Measurements from ENCODE around the gene ANKRD13B. TPM values are rescaled to one million over a fixed set of nuclear protein-coding genes. Genes with fewer than 3 reads are reported as not detected.

Gene ANKRD13B
- total RNA-seq, 1 donor from 2014 or later, result 2.8 TPM

GRCh38 chr17:29560316-29560715, 32.6 kb upstream of the ANKRD13B start:
- H4K20me1 ChIP-seq (ENCODE audit: low read depth), result peaks cover 1% of the 10 kb centered on the region
- H3K4me1 ChIP-seq, result peaks cover under 1% of the 10 kb centered on the region
- H3F3A ChIP-seq (ENCODE audit: low read depth), result peaks cover 10% of the 10 kb centered on the region
- H3K36me3 Mint-ChIP-seq, result no peaks in the 10 kb centered on the region
- H3K9ac ChIP-seq, result no peak overlapping the region
- H3K79me2 ChIP-seq (ENCODE audit: low read depth), result no peaks in the 10 kb centered on the region
- H3K4me1 Mint-ChIP-seq, result no peaks in the 10 kb centered on the region
- H3K27ac ChIP-seq, result no peak overlapping the region
- peaks cover 15% of the 10 kb centered on the region for H3K27me3 ChIP-seq
- no peak overlapping the region for H2AFZ ChIP-seq (replicated peaks)
- H3K9me3 Mint-ChIP-seq, result no peaks in the 10 kb centered on the region
- no peak overlapping the region for H3K4me2 ChIP-seq
- no peak overlapping the region for H3K4me3 Mint-ChIP-seq
- H3K36me3 ChIP-seq, result no peaks in the 10 kb centered on the region
- no peaks in the 10 kb centered on the region for H3K9me3 ChIP-seq (ENCODE audit: low read depth)
- TF ChIP-seq EZH2phosphoT487 (IDR thresholded peaks at IDR 0.05) (no peak), EZH2 (IDR thresholded peaks at IDR 0.05) (no peak)
- TF ChIP-seq, protein P1, sequence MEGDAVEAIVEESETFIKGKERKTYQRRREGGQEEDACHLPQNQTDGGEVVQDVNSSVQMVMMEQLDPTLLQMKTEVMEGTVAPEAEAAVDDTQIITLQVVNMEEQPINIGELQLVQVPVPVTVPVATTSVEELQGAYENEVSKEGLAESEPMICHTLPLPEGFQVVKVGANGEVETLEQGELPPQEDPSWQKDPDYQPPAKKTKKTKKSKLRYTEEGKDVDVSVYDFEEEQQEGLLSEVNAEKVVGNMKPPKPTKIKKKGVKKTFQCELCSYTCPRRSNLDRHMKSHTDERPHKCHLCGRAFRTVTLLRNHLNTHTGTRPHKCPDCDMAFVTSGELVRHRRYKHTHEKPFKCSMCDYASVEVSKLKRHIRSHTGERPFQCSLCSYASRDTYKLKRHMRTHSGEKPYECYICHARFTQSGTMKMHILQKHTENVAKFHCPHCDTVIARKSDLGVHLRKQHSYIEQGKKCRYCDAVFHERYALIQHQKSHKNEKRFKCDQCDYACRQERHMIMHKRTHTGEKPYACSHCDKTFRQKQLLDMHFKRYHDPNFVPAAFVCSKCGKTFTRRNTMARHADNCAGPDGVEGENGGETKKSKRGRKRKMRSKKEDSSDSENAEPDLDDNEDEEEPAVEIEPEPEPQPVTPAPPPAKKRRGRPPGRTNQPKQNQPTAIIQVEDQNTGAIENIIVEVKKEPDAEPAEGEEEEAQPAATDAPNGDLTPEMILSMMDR (IDR thresholded peaks at IDR 0.05), result no peak
- peaks cover 16% of the 10 kb centered on the region for H3K27me3 Mint-ChIP-seq (ENCODE audit: insufficient read depth, low read depth)
- no peak overlapping the region for H3K4me3 ChIP-seq
- DNase-seq (ENCODE audit: low spot score), result no peak
- no peak overlapping the region for H3K27ac Mint-ChIP-seq

DNA sequence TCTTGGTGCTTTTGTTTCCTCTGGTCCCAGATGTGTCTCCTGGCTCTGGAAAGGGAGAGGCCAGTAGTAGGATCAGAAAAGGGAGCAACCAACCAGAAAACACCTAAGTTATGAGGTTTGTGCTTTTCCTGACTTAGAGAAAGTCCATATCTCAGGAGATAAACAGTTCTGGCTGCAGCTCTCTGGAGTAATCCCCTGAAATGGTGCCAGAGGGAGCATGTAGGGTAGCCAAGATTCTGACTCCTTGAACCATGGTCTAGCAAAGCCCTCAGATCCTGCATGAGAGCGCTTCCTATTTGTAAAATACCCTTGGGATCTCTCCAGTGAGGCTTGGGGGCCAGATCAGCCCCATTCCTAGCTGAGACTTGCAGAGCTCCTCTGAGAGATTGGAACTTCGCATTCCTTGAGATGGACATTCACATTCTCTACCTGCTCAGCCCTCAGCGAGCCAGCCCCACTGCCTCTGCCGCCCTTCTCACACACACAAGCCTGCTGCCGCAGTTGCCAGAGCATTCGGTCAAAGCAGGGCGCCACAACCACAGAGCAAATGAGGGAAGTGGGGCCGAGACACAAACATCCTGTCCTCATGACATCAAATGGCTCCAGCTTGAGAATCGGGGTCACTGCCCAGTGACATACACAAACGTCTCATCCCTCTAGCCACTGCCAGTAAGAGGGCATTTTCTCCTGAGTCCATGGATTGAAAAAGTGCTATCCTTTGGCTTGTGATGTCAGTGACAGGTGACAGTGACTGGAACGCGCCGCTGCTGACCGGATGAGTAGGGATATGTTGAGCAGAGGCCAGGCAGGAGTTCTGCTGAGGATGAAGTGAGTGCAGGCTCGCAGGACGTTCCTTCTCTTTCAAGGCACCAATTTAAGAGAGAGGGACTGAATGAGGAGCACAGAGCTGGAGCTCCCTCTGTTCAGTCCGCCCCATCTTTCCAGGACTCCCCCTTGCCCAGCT, 31.1 kb upstream of the ANKRD13B start:
- no peak overlapping the region for H3K9ac ChIP-seq
- TF ChIP-seq EZH2phosphoT487 (IDR thresholded peaks at IDR 0.05) (no peak), EZH2 (IDR thresholded peaks at IDR 0.05) (no peak)
- TF ChIP-seq, protein P1 (IDR thresholded peaks at IDR 0.05), result no peak
- peaks cover 30% of the 10 kb centered on the region for H3K27me3 ChIP-seq
- DNase-seq (ENCODE audit: low spot score), result no peak
- H4K20me1 ChIP-seq (ENCODE audit: low read depth), result peaks cover 5% of the 10 kb centered on the region
- no peak overlapping the region for H3K27ac ChIP-seq
- H3K4me1 ChIP-seq, result peaks cover 9% of the 10 kb centered on the region
- Mint-ChIP-seq H3K36me3 (no peaks in the 10 kb centered on the region), H3K4me3 (no peak overlapping the region), H3K4me1 (peaks cover 5% of the 10 kb centered on the region), H3K9me3 (no peaks in the 10 kb centered on the region), H3K27me3 (ENCODE audit: insufficient read depth, low read depth) (peaks cover 27% of the 10 kb centered on the region), H3K27ac (peak overlapping the region; percentile 66)
- H3K79me2 ChIP-seq (ENCODE audit: low read depth), result no peaks in the 10 kb centered on the region
- H3K4me3 ChIP-seq, result no peak overlapping the region
- no peaks in the 10 kb centered on the region for H3K36me3 ChIP-seq
- peaks cover 25% of the 10 kb centered on the region for H3F3A ChIP-seq (ENCODE audit: low read depth)
- no peak overlapping the region for H2AFZ ChIP-seq (replicated peaks)
- H3K4me2 ChIP-seq, result no peak overlapping the region
- no peaks in the 10 kb centered on the region for H3K9me3 ChIP-seq (ENCODE audit: low read depth)

GRCh38 chr17:29562615-29563014, 30.3 kb upstream of the ANKRD13B start:
- Histone ChIP-seq H3K27ac (no peak overlapping the region), H3K27me3 (peaks cover 38% of the 10 kb centered on the region), H3K4me3 (no peak overlapping the region), H3K36me3 (no peaks in the 10 kb centered on the region), H3K4me1 (peaks cover 9% of the 10 kb centered on the region), H4K20me1 (ENCODE audit: low read depth) (peaks cover 5% of the 10 kb centered on the region), H3F3A (ENCODE audit: low read depth) (peaks cover 33% of the 10 kb centered on the region), H2AFZ (replicated peaks) (no peak overlapping the region), H3K79me2 (ENCODE audit: low read depth) (no peaks in the 10 kb centered on the region), H3K9ac (no peak overlapping the region), H3K4me2 (no peak overlapping the region), H3K9me3 (ENCODE audit: low read depth) (no peaks in the 10 kb centered on the region)
- TF ChIP-seq EZH2 (IDR thresholded peaks at IDR 0.05) (no peak), EZH2phosphoT487 (IDR thresholded peaks at IDR 0.05) (no peak)
- TF ChIP-seq, protein P1 (IDR thresholded peaks at IDR 0.05), result no peak
- H3K27ac Mint-ChIP-seq, result no peak overlapping the region
- H3K27me3 Mint-ChIP-seq (ENCODE audit: insufficient read depth, low read depth), result peaks cover 29% of the 10 kb centered on the region
- H3K4me1 Mint-ChIP-seq, result peaks cover 5% of the 10 kb centered on the region
- H3K36me3 Mint-ChIP-seq, result no peaks in the 10 kb centered on the region
- H3K4me3 Mint-ChIP-seq, result no peak overlapping the region
- no peak for DNase-seq (ENCODE audit: low spot score)
- H3K9me3 Mint-ChIP-seq, result no peaks in the 10 kb centered on the region
